Endothelial cell of umbilical vein (primary cell): ENCODE results near the gene HOXA11. TPM values are rescaled to one million over a fixed set of nuclear protein-coding genes. Genes with fewer than 3 reads are reported as not detected.

Source experiments
- BruUV-seq: library from RNA; stranded (reverse); fragments of 400-500 nt; replicated peaks from 2 replicates; lab custom pipeline; 2021; lab: Mats Ljungman, UMichigan
- CTCF ChIA-PET: fragments of 300-600, 350-600 bp; sonication (Branson Sonifier 250); formaldehyde crosslinking; loops from one replicate; lab custom pipeline; 2021; ENCODE audit warnings: antibody characterized with exemption, inconsistent platforms; lab: Charles Lee
- POLR2A ChIA-PET: fragments of 300-600, 350-600 bp; sonication (Branson Sonifier 250); formaldehyde crosslinking; loops from one replicate; lab custom pipeline; 2021; ENCODE audit warnings: antibody characterized with exemption, inconsistent platforms; lab: Charles Lee
- DNase-seq: peaks from one replicate; pipeline ENCODE4 v3.0.0-alpha.2; 2011; ENCODE audit warnings: low read depth, low spot score
- FAIRE-seq: peaks from 2 replicates; lab custom pipeline; 2011; peaks lifted over from hg19 to GRCh38; lab: Jason Lieb, UNC
- H2AFZ ChIP-seq: 2 replicates; pipeline ENCODE4 v1.6.0; 2012; ENCODE audit warnings: low read depth, low read length, control low read depth, inconsistent platforms
- H3K27ac ChIP-seq: 2 replicates; pipeline ENCODE4 v1.5.1; 2011; ENCODE audit warnings: low read depth, mild to moderate bottlenecking, control low read depth, low read length, moderate library complexity; ENCODE audit not compliant: insufficient read depth
- H3K27me3 ChIP-seq, 2 experiments: 2 replicates each; pipeline versions ENCODE4 v1.6.0 to v1.6.1; 2011; ENCODE audit warnings: low read length in 2 of 2, mixed read lengths in 1 of 2; ENCODE audit not compliant: control insufficient read depth in 2 of 2, insufficient read depth in 2 of 2
- H3K36me3 ChIP-seq, 2 experiments: 2 replicates in 1 of 2; 3 replicates in 1 of 2; pipeline ENCODE4 v1.5.1; 2011; ENCODE audit warnings: low read length in 2 of 2, mild to moderate bottlenecking in 1 of 2, moderate library complexity in 1 of 2; ENCODE audit not compliant: control insufficient read depth in 2 of 2, insufficient read depth in 2 of 2; ENCODE audit errors: extremely low read depth in 1 of 2
- H3K4me1 ChIP-seq: 3 replicates; pipeline ENCODE4 v1.5.1; 2011; ENCODE audit warnings: mild to moderate bottlenecking, low read length; ENCODE audit not compliant: control insufficient read depth, insufficient read depth; ENCODE audit errors: extremely low read depth
- H3K4me2 ChIP-seq: 2 replicates; pipeline ENCODE4 v1.6.1; 2011; ENCODE audit warnings: low read length, control low read depth, mixed read lengths; ENCODE audit not compliant: insufficient read depth
- H3K4me3 ChIP-seq, 3 experiments: fragments of 200-600 bp in 1 of 3; sonication (generic), shearing (Covaris generic) in 1 of 3; replicated peaks in 1 of 3; 2 replicates each; pipeline ENCODE4 v1.5.1; 2011 to 2016; ENCODE audit warnings: control low read depth in 3 of 3, low read length in 3 of 3, mild to moderate bottlenecking in 2 of 3, inconsistent platforms in 1 of 3, low read depth in 1 of 3, moderate library complexity in 1 of 3; ENCODE audit not compliant: insufficient read depth in 1 of 3
- H3K79me2 ChIP-seq: 2 replicates; pipeline ENCODE4 v1.6.0; 2012; ENCODE audit warnings: low read length, inconsistent platforms; ENCODE audit not compliant: control insufficient read depth, insufficient read depth
- H3K9ac ChIP-seq: replicated peaks from 2 replicates; pipeline ENCODE3; 2011; ENCODE audit warnings: low read length, control low read depth; ENCODE audit not compliant: insufficient read depth; ENCODE audit errors: extremely low read depth
- H3K9me1 ChIP-seq: replicated peaks from 3 replicates; pipeline ENCODE4 v1.6.0; 2011; ENCODE audit warnings: mild to moderate bottlenecking, low read length; ENCODE audit not compliant: control insufficient read depth, insufficient read depth; ENCODE audit errors: extremely low read depth
- H3K9me3 ChIP-seq: replicated peaks from 2 replicates; pipeline ENCODE4 v1.5.1; 2012; ENCODE audit warnings: low read length, inconsistent platforms; ENCODE audit not compliant: control insufficient read depth, insufficient read depth
- H4K20me1 ChIP-seq: replicated peaks from 2 replicates; pipeline ENCODE3; 2011; ENCODE audit warnings: mild to moderate bottlenecking, low read length; ENCODE audit not compliant: control insufficient read depth, insufficient read depth; ENCODE audit errors: extremely low read depth
- CTCF ChIP-seq, 2 donors: IDR thresholded peaks; 1 replicate in 1 of 2; 2 replicates in 1 of 2; pipeline ENCODE4 v1.5.1; 2011; ENCODE audit warnings: low read length in 2 of 2, mild to moderate bottlenecking in 2 of 2, moderate library complexity in 2 of 2, control low read depth in 1 of 2, inconsistent platforms in 1 of 2, low read depth in 1 of 2; ENCODE audit not compliant: insufficient read depth in 1 of 2; ENCODE audit errors: extremely low read depth in 1 of 2
- EZH2 ChIP-seq: IDR thresholded peaks from 2 replicates; pipeline ENCODE4 v1.6.1; 2012; ENCODE audit warnings: borderline replicate concordance, low read depth, mild to moderate bottlenecking, moderate library complexity, low read length, inconsistent platforms; ENCODE audit not compliant: severe bottlenecking
- FOS ChIP-seq: IDR thresholded peaks from 2 replicates; pipeline ENCODE4 v1.6.1; 2011; ENCODE audit warnings: mild to moderate bottlenecking, low read length, moderate library complexity, borderline replicate concordance; ENCODE audit not compliant: insufficient read depth
- JUN ChIP-seq: IDR thresholded peaks from 2 replicates; pipeline ENCODE4 v1.6.1; 2011; ENCODE audit warnings: borderline replicate concordance, low read depth; ENCODE audit not compliant: insufficient read length, insufficient read depth
- POLR2AphosphoS5 ChIP-seq: IDR thresholded peaks from 2 replicates; pipeline ENCODE4 v1.6.1; 2012; ENCODE audit warnings: low read depth, mild to moderate bottlenecking, control low read depth, low read length, moderate library complexity; ENCODE audit not compliant: insufficient read depth
- dilution Hi-C: fragments of 300-500 bp; cut with MboI; formaldehyde crosslinking; loops from one replicate; pipeline ENCODE4 v1.15.0; 2019; ENCODE audit warnings: low sequenced_read_pairs; ENCODE audit not compliant: extremely low pct_ligation_motif_present
- intact Hi-C: fragments of 100-400 bp; cut with micrococcal nuclease; formaldehyde crosslinking; loops from one replicate; pipeline ENCODE4 v1.10.0; 2022
- polyA plus RNA-seq, 4 experiments: library from polyadenylated mRNA; depleted of rRNA in 3 of 4; stranded (reverse) in 3 of 4; unstranded in 1 of 4; fragments of >200 nt; gene quantifications; 2 replicates each; pipeline versions ENCODE4 v1.2.1 to v1.2.3, GENCODE V29; 2011 to 2012; ENCODE audit warnings: missing spikeins in 1 of 4
- total RNA-seq: library from RNA; stranded (reverse); gene quantifications from 2 replicates; pipeline ENCODE4 v1.2.3, GENCODE V29; 2021

The HOXA11 gene
- total and polyA plus RNA-seq, 2 donors (not counting 3 experiments of a cell fraction or from before 2014, with no cell fraction given), result 10.4 to 16.7 TPM

DNA sequence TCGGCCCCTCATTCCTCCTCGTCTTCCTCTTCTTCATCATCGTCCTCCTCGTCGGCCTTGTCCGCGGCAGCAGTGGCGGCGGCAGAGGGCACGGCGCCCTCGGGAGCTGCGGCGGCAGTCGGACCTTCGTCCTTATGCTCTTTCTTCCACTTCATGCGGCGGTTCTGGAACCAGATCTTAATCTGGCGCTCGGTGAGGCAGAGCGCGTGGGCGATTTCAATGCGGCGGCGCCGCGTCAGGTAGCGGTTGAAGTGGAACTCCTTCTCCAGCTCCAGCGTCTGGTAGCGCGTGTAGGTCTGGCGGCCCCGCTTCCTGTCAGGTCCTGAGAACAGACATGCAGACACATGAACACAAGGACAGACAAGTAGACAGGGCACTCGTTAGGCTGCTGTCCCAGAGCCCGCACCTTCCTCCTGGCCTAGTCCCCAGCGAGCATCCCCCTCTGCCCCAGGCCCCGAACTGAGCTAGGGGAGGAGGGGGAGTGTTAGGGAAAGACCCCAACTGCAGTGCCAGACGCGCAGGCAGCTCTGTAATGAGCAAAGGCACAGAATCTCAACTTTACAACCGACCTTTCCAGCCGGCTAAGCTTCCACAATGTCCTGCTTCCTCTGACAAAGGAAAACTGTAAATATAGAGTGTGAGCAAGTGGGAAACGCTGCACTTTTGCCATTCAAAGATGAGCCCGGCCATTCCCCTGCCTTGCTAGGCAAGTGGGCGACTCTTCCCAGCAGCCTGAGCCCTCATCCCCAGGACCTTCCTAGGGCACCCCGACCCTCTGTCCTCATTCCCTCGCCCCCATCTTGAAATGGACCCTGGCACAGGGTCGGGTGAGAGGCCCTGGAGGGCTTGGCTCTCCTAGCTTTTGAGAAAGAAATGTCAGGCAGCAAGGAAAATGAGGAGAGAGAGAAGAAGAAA is 29.9 kb downstream of the HOXA11 start:
- no TSS peak for BruUV-seq
- H3K9me3 ChIP-seq, result no peaks in the 10 kb centered on the region
- H3K9ac ChIP-seq, result peak overlapping the region; percentile 78
- H3K9me1 ChIP-seq, result no peaks in the 10 kb centered on the region
- H3K4me2 ChIP-seq, result peak overlapping the region; percentile 92
- CTCF ChIA-PET, result interaction anchor here (0.5 to 2.0 kb wide), 7 partner anchors 10 to 1293 kb away, joined by 3 to 8 read pairs (median 3); partner anchors contain the start of genes HOXA11 and HOXA5
- peak overlapping the region; percentile 59 to 76 (median 60) for H3K4me3 ChIP-seq
- H2AFZ ChIP-seq, result peak overlapping the region; percentile 10
- POLR2A ChIA-PET, result interaction anchor here (0.6 kb wide), 1 partner anchor 35 kb away, joined by 7 read pairs; no protein-coding TSS in a partner anchor
- no peaks in the 10 kb centered on the region for H4K20me1 ChIP-seq
- H3K36me3 ChIP-seq, result no peaks in the 10 kb centered on the region
- H3K4me1 ChIP-seq, result peaks cover 68% of the 10 kb centered on the region
- peak overlapping the region; percentile 96 for H3K27ac ChIP-seq
- FAIRE-seq, result peak; percentile 77
- TF ChIP-seq EZH2, result no peak
- no peak for TF ChIP-seq CTCF (IDR thresholded peaks at IDR 0.05; ENCODE audit: extremely low read depth in 1 of 2, insufficient read depth in 1 of 2, low read depth in 1 of 2, low read length in 2 of 2)
- TF ChIP-seq JUN, result no peak
- no peak for TF ChIP-seq POLR2AphosphoS5
- no peak for TF ChIP-seq FOS
- dilution Hi-C loops, result loop anchor here (25.0 kb wide), 1 partner anchor 968 kb away; no protein-coding TSS in a partner anchor
- intact Hi-C loops, result loop anchor here (5.0 kb wide), 1 partner anchor 998 kb away; no protein-coding TSS in a partner anchor
- H3K79me2 ChIP-seq, result peaks cover 87% of the 10 kb centered on the region
- no peaks in the 10 kb centered on the region for H3K27me3 ChIP-seq
- peak; percentile 72 for DNase-seq
